Measurements from ENCODE around the gene GNPAT.

The GNPAT gene

GRCh38 chr1:231213831-231214573, 27.0 kb upstream of the GNPAT start:
- no peak for DNase-seq

- DNase-seq = no peak
Measured at GRCh38 chr1:231214918-231215680, 25.9 kb upstream of the GNPAT start.

GRCh38 chr1:231215681-231216385, 25.2 kb upstream of the GNPAT start:
- no peak for DNase-seq

GRCh38 chr1:231216498-231216897, 24.5 kb upstream of the GNPAT start:
- no peak for DNase-seq

- DNase-seq = no peak
Measured at GRCh38 chr1:231217056-231217455, 24.0 kb upstream of the GNPAT start.

GRCh38 chr1:231218078-231218477, 22.9 kb upstream of the GNPAT start:
- no peak for DNase-seq

GRCh38 chr1:231219422-231220401, 21.3 kb upstream of the GNPAT start:
- no peak for DNase-seq

GRCh38 chr1:231220801-231221200, 20.2 kb upstream of the GNPAT start:
- no peak for DNase-seq

- no peak for DNase-seq
Measured at GRCh38 chr1:231226156-231226555, 14.9 kb upstream of the GNPAT start.

- no peak for DNase-seq
Measured at GRCh38 chr1:231231511-231231910, 9.5 kb upstream of the GNPAT start.

GRCh38 chr1:231232870-231233734, 7.9 kb upstream of the GNPAT start:
- no peak for DNase-seq

GRCh38 chr1:231233735-231234417, 7.1 kb upstream of the GNPAT start:
- no peak for DNase-seq

- DNase-seq = no peak
Measured at GRCh38 chr1:231234506-231234905, 6.5 kb upstream of the GNPAT start.

GRCh38 chr1:231235526-231236207, 5.3 kb upstream of the GNPAT start:
- no peak for DNase-seq

- DNase-seq = no peak
Measured at GRCh38 chr1:231236208-231236591, 4.8 kb upstream of the GNPAT start.

- DNase-seq = no peak
Measured at GRCh38 chr1:231236938-231237337, 4.1 kb upstream of the GNPAT start.

- no peak for DNase-seq
Measured at GRCh38 chr1:231238298-231238697, 2.7 kb upstream of the GNPAT start.

- DNase-seq = no peak
Measured at GRCh38 chr1:231240531-231240882, 505 bp upstream of the GNPAT start.

- DNase-seq = no peak
Measured at GRCh38 chr1:231241750-231242149, 738 bp downstream of the GNPAT start.

GRCh38 chr1:231242516-231243198, 1.6 kb downstream of the GNPAT start:
- DNase-seq = no peak

All from KG1 (cell line).